ENCODE results near the gene ZNF217.
"Not testable (repeated sequence)": the region's sequence is repeated elsewhere in the genome, so short reads cannot be mapped to it uniquely, and the experiment has no call there.

Gene ZNF217

GRCh38 chr20:53593466-53594007 is at the start of gene ZNF217:
Gene ZNF217 (minus strand): TSS chr20:53593839. CDS start chr20:53582826, 11,013 bp downstream.
- peak; percentile 17 for DNase-seq

- no peak for DNase-seq
These were observed 49.6 kb upstream of the ZNF217 start for GRCh38 chr20:53643031-53643832.

- peak; percentile 21 for DNase-seq
These were observed 48.8 kb upstream of the ZNF217 start for GRCh38 chr20:53642196-53643030.

- DNase-seq: no peak
These were observed 46.2 kb upstream of the ZNF217 start for GRCh38 chr20:53639647-53640440.

GRCh38 chr20:53639128-53639527 is 45.5 kb upstream of the ZNF217 start:
- no peak for DNase-seq

GRCh38 chr20:53637310-53637709 is 43.7 kb upstream of the ZNF217 start:
- not testable (repeated sequence) for DNase-seq

- no peak for DNase-seq
These were observed 43.0 kb upstream of the ZNF217 start for GRCh38 chr20:53636540-53637097.

GRCh38 chr20:53635221-53635620 is 41.6 kb upstream of the ZNF217 start:
- no peak for DNase-seq

- no peak for DNase-seq
These were observed 38.4 kb upstream of the ZNF217 start for GRCh38 chr20:53631909-53632662.

GRCh38 chr20:53629436-53629835 is 35.8 kb upstream of the ZNF217 start:
- DNase-seq: no peak

GRCh38 chr20:53628758-53629157 is 35.1 kb upstream of the ZNF217 start:
- not testable (repeated sequence) for DNase-seq

GRCh38 chr20:53628076-53628475 is 34.4 kb upstream of the ZNF217 start:
- no peak for DNase-seq

GRCh38 chr20:53627001-53627400 is 33.4 kb upstream of the ZNF217 start:
- not testable (repeated sequence) for DNase-seq

- no peak for DNase-seq
These were observed 32.9 kb upstream of the ZNF217 start for GRCh38 chr20:53626584-53626983.

GRCh38 chr20:53625311-53626129 is 31.9 kb upstream of the ZNF217 start:
- DNase-seq: no peak

GRCh38 chr20:53624927-53625250 is 31.2 kb upstream of the ZNF217 start:
- DNase-seq: not testable (repeated sequence)

- peak; percentile 19 for DNase-seq
These were observed 30.0 kb upstream of the ZNF217 start for GRCh38 chr20:53623454-53624211.

GRCh38 chr20:53623134-53623453 is 29.5 kb upstream of the ZNF217 start:
- no peak for DNase-seq

- DNase-seq: no peak
These were observed 28.9 kb upstream of the ZNF217 start for GRCh38 chr20:53622247-53623133.

All from NCI-H146 (cell line).